HG03175 (cell line): ENCODE data around the gene KIAA0753.

Source experiments
- ATAC-seq: cut with Tn5 transposase; IDR thresholded peaks from one replicate; pipeline ENCODE4 v1.9.1; 2021; ENCODE audit warnings: mild to moderate bottlenecking, moderate library complexity; ENCODE audit not compliant: unreplicated experiment

The KIAA0753 gene

DNA sequence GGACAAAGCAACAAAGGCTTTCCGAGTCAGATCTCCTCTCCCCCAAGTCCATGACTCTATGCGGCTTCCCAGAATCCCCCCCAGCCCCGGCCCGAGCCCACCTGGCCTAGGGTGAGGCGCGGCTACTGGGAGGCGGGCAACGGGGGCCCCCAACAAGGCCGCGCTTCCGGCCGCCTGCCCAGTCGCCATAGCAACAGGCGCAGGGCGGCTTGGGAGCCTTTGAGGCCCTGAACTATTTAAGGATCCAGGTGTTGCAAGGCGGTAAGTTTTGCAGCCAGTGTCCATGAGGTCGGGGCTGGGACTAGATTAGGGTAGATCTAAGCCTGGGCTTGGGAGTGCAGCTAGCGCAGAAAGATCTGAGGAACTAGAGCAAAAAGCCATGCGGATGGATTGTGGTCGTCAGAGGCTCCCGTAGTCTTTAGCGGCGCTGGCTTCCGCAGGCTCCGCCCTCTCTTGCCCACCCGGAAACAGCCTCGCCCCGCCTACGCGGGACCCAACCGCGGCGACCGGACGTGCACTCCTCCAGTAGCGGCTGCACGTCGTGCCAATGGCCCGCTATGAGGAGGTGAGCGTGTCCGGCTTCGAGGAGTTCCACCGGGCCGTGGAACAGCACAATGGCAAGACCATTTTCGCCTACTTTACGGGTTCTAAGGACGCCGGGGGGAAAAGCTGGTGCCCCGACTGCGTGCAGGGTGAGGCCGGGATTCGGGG, at the start of gene KIAA0753, which contains the start of gene TXNDC17:
TSS of gene KIAA0753 (minus strand) at position 176 of the 711 bp plus-strand sequence. CDS start 5,608 bp downstream, outside the sequence.
TSS of gene TXNDC17 (plus strand) at position 525 of the 711 bp plus-strand sequence. CDS start at position 548, 23 bp downstream.
- peak; percentile 92 for ATAC-seq

DNA sequence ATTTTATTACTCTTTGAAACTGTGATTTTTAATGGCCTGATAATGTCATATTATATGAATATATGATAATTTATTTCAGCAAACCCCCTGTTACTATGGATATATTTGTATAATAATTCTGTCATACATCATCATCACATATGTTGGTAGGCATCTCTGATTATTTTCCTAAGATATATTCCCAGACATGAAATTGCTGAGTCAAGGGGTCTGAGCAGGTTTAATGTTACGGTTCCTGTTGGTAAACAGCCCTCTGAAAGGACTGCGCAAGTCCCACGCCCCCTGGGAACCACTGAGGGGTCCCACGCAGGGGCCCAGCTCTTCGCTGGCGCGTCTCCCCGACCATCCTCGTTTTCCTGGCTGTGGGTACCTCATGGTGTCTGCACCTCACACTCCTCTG, 48.4 kb upstream of the KIAA0753 start:
- ATAC-seq: no peak

DNA sequence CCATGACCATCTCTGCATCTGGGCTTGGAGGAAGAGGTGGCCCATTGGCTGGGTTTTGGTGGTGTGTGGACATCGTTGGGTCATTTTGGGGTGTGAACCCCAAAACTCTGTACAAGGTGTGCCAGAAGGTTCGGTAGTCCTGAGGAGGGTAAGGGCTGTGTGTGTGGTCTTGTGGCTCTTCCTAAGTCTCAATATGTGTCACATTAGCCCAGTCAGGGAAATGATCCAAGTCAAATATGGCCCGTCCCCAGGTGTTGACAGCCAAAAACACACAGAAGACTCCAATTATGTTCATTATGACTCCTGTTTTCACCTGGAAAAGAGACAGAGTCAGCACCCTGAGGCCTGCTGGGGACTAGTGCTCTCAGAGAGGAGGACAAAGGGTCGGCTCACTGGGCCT, 45.5 kb upstream of the KIAA0753 start:
- no peak for ATAC-seq

DNA sequence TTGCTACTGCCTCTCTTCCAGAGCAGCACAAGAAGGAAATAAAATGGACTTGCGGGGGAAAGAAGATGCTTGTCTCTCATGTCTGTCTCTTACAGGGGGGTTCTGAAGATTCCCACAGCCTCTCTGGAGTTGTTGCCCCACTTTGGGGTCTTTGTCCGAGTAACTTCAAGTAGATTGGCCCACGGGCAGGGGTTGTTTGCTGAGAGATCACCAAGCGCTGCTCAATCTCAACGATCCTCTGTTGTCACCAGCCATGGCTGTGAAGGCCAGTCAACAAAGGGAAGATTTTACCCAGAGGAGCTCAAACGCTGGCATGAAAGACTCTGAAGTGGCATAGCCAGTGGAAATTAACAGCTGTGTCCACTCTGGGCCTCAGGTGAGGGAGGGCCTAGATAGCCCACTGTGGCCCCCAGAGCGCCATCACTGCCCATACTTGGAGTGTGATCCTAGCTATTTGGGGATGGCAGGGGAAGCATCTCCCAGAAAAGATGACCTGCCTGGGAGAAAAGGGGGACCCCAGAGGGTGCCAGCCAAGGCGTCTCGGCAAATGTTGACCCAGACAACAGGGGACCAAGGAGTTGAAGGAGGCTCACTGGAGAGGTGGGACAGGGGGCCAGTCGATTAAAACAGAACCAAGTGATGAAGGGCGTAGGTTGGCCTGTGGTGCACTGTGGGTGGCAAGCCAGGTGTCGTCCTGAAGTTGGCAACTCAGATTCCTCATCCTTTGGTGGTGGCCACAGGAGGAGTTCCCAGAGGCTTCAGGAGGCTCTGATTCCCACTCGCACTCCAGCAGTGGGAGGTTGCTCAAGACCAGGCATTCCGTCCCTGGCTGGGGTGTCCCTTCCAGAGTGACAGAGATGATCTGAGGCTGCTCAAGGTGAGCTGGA, 44.6 kb upstream of the KIAA0753 start:
- no peak for ATAC-seq

DNA sequence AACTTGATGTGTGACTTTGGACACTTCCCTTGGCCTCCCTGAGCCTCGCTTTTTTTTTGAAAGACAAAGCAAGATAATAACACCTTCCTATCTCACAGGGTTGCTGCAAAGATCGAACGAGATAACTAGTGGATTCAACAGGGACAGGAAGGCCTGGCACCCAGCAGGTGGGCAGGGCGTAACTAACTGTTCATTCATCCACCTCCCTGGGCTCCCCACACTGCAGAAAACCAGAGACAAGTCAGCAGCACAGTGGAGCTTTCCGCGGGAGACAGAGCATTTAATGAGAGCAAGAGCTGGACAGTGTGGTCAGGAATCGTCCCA, 43.9 kb upstream of the KIAA0753 start:
- ATAC-seq: no peak

DNA sequence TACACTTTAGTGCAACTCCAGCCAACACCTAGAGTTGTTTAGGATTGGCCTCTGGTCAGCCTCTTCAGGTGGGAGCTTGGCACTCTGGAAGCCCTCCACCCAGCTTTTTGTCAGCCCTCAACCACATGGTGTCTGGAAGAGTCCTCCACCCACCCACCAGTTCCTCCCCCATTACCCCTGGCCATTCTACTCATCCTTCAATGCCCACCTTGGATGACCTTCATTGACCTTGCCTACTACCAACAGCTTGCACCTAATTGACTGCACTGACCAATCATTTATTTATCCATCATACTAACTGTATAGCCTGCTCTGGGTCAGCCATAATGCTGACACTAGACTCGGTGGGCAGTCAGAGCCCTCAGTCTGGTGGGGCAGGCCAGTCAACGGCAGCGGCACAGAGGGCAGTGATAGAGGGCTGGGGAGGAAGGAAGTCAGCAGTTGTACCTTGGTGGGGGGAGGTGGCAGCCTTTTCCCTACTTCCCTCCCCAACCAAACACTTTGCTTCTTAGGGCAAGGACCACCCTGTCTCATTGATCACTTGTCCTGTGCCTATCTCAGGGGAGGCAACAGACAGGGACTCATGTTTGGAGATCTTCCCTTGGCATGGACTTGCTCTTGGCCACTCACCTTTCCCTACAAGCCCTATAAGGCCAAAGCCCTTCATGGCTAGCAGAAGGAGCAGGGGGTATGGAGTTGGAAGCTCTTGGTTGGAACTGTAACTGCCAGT, 43.4 kb upstream of the KIAA0753 start:
- ATAC-seq: no peak

DNA sequence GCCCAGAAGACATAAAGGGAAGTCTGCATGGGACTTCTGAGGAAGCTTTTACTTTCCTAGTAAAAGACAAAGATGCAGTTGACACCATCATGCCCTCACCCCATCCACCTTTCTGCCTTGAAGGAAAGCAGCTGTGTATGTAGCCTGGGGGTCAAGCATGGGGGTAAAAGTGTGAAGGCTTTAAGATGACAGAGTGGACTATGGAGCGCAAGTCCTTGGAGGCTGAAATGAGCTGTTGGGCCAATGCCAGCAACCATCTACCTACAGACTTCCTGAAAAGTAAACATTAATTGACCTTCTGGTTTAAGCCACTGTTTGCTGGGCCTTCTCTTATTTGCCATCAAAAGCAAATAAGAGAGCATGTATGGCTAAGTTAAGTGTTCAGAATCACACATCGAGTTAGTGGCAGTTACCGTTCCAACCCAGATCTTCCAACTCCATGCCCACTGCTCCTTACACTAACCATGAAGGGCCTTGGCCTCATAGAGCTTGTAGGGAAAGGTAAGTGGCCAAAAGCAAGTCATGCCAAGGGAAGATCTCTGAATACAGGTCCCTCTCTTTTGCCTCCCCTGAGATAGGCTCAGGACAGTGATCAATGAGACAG, 42.7 kb upstream of the KIAA0753 start:
- ATAC-seq: no peak

DNA sequence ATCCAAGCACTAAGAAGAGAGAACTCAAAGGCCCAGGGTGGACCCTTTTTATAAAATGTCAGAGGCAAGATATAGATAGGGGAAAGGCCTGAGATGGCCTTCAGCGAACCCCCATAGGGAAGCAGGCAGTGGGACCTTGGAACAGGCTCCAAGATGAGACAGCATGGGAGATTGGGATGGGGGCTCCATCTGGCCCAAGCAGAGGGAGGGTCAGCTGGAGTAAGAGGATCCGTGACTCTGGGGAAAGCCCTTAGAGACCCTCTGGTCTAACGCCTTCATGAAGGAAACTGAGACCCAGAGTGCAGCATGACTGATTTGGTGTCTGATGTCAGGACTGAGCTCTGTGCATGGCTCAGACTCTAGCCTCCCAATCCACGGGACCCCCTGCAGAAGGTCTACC, 41.8 kb upstream of the KIAA0753 start:
- ATAC-seq: no peak

DNA sequence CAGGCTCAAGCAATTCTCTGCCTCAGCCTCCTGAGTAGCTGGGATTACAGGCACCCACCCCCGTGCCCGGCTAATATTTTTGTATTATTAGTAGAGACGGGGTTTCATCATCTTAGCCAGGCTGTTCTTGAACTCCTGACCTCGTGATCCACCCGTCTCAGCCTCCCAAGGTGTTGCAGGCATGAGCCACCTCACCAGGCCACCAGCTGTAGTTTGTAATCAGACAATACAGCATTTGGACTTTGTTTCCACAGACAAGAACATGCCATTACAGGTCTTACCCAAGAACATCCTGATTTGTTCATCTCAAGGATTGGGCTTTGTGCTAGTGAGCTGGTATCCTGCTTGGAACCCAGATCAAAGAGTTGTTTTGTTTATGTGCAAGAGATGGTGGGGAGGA, 41.2 kb upstream of the KIAA0753 start:
- ATAC-seq: no peak

DNA sequence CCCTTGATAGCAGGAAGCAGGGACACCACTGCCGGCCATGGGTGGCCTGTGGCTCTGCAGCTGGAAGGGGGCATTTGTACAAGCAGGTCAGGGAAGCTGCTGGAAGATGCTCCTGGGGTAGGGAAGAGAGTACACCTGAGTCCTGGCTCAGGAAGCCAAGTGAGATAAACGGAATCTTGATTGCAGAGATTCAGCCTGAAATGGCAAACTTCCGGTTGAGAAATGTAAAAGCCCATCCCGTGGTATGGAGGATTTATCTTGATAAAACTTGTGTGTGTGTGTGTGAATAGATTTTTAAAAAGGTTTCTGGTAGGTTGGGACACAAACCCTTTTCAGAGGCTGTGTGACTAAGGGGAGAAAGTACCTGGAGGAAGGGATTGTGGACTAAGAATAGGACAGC, 40.7 kb upstream of the KIAA0753 start:
- ATAC-seq: no peak

DNA sequence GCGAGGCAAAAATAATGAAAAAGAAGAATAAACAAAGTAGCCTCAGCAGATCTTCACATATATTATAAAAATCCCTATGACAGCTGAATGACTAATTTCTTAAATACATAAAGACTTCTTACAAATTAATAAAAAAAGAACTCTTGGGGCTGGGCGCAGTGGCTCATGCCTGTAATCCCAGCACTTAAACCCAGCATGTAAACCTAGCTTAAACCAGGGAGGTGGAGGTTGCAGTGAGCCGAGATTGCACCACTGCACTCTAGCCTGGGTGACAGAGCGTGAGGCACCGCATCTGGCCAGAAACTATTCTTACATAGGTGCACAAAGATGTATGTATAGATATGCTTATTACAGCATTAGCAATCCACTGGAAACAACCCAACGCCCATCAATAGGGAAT, 38.7 kb upstream of the KIAA0753 start:
- no peak for ATAC-seq

DNA sequence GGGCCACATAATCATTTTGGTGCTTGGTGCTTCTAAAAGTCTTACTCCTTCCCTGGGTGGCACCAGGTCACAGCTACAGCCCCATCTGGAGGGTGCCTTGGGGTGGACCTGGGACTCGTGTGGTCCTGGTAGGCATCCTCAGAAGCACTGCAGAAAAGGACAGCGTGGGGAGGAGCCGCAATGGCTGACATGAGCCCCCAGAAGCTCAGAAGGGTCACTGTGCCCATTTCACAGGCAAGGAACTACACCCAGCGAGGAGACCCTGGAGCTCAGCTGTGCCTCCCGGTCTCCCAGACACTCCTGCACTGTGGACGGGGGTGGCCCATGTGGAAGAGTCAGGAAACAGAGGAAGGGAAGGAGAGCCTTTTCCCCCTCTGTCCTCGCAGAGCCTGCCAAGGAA, 37.4 kb upstream of the KIAA0753 start:
- no peak for ATAC-seq

DNA sequence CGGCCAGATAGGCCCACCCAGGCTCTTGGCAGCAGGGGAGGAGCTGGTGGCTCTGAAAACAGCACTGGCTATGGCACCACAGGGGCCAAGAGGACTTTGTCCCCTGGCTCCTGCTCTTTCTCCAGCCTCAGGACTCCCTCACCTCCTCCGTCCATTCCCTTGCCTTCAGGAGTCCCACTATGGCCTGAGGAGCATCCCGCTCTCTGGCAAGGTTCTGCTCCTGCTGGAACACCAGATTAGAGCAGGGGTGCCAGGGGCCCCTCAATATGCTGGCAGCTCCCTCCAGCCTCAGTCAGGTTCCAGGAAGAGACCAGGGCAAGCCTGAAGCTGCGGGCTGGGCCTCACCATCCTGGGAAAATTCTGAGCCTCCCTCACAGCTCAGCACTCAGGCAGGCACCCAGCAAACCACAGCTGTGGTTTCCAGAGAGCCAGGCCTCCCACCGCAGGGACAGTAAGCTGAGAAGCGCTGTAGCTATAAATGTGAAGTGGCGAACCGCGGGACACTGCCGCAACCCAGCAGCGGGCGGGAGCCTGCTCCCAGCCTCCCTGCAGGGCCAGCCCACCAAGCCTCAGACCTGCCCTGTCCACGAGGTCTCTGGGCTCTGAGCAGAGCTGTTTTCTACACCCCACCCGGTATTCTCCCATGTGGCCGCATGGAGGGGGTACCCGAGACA, 36.8 kb upstream of the KIAA0753 start:
- ATAC-seq: no peak

DNA sequence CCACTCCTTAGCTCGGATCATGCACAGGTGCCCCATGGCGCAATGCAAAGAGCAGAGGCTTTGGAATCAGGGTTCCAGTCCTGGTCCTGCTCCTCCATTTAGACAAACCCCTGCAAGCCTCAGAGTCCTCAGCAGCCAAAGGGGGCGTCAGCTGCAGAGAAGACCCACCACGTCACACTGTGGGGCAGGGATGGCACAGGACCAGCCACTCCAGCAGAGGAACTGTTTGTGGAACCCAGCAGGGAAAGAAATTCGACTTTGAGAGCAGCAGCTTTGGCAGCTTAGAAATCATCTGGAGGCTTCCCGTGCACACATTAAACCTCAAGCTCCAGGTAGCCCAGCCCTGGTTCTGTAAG, 36.3 kb upstream of the KIAA0753 start:
- no peak for ATAC-seq

DNA sequence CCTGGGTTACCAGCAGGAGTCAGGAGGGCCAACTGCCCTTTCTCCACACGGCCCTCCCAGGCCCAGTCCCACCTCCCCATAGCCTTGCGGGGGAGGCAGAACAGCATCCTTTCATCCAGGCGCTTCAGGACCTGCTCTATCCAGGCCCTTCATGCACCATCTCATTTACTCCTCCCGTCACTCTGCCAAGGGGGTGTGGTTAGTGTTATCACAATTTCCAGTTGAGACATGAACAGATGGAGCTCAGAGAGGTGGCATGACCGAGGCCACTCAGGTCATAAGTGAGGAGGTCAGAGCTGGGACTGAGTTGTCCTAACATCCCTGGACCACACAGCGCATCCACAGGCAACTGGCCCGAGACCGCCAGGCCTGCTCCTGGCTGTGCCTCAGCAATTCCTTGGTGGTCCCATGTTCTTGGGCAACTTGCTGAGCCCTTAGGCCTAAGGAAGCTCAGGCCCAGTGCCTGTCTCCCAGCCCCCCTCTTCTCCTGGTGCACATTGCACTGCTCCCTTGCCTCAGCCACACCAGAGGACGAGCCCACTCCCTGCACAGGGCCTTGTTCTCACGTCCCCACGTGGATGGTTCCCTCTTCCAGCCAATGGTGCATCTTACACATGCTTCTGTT, 34.8 kb upstream of the KIAA0753 start:
- ATAC-seq: no peak

DNA sequence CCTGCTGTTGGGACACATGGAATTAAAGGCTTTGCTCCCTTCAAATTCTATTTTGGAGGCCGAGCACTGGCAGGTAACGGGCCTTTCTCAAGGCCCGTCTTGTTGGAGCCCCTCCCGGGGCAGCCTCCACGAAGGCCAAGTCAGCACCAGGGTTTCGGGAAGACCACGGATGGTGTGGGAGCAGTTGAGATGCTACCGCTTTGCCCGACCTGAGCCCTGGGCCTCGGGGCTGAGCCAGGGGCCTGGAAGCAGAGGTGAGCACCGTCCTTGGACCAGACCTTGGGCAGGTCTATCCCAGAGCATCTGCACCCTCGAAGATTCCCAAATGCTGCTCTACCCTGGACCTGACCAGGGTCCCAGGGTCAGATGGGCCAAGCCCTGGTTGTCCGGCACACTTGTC, 34.1 kb upstream of the KIAA0753 start:
- no peak for ATAC-seq

DNA sequence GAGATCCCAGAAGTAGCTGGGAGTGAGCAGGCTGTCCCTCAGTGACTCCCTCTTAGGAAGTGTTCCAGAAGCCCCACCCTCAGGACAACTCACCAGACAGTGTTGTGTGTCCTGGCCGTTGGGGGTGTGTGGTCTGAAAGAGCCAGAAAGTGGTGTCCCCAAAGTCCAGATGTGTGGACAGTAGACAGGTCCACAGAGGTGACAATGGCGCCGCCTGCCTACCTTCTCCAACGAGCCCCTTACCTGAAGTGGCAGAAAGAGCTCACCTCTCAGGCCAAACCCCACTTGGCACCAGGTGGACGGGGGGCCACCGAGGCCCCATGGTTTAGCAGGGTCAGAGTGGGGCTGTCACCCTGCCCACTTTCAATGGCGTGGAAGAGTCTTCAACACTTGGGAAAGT, 30.9 kb upstream of the KIAA0753 start:
- no peak for ATAC-seq

DNA sequence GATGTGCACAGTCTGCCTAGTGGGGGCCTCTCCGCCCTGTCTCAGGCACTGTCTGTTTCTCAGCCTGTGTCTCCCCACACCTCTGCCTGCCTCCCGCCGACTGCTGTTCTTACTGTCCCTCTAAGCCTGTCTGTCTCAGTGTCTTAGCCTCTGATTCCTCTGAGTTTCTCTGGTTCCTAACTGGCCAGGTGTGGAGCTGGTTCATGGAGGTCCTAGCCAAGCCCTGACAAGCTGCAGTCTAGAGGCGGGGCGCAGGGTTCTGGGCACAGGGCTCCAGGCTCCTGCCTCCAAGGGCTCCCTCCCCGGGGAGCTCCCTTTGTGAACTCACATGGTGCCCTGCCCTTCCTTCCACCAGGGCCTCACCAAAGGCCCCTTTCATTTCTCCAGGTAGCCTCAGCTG, 30.5 kb upstream of the KIAA0753 start:
- no peak for ATAC-seq

DNA sequence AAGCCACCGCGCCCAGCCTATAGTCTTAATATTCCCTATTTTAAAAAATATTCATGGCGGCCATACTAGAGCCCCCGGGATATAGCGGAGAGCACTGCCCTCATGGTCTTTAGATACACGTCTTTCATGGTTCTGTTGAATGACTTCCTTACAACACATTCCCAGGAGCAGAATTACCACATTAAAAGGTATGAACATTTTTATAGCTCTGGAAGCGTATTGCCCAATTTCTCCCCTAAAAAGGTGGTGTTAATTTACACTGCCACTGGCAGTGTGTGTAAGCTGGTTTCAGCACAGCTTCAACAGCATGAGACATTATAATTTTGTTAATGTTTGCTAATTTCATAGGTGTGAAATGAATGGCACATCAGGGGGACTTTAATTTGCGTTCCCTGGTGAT, 30.1 kb upstream of the KIAA0753 start:
- no peak for ATAC-seq

DNA sequence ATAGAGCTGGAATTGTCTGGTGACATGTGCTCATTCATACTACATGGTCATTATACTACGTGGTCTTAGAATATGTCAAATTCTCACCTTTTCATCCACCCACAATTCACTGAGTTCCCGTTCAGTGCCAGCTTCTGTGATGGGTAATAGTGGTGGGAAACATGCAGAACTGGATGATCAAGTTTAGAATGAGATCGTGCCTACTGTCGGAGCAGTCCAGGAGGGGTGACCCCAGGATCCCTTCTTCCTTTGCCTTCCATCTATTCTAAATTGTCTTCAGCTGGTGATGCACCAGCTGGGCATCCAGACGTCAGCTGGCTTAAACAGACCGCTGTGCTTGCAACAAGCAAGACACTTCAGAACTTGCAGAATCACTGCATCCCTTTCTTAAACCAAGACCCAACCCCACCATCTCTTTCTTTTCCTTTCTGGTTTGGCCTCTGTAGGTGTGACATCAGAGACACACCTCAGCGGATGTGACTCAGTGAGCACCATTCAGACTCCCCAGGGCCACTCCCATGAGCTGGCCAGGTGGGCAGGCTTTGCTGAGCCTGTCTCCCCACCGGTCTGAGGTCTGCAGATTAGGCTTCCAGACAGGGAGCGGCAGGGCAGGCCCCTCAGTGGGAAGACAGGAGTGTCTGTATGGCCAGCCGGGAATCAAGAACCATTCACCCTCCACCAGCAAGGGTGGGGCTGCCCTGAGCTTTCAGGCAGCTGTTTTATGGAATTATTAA, 29.1 kb upstream of the KIAA0753 start:
- no peak for ATAC-seq
